ENCODE data around the gene DUSP23.

Gene DUSP23

DNA sequence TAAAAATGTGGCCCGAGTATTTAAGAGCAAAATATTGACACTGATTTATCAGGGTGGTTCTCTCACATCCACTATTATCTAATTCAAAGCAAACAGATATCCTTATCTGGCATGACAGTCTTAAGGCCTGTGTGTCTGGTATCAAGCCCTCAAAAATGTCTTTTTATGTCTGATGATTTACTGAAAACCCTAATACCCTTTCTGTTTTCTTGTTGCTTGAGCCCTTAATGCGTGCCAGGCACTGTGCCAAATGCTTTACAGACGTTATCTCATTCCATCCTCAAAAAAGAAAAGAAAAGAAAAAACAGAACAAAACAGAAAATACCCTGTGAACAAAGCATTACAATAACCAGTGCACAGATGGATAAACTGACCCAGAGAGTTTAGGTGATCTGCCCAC, 5.7 kb downstream of the DUSP23 start:
- DNase-seq (ENCODE audit: low spot score), result no peak

DNA sequence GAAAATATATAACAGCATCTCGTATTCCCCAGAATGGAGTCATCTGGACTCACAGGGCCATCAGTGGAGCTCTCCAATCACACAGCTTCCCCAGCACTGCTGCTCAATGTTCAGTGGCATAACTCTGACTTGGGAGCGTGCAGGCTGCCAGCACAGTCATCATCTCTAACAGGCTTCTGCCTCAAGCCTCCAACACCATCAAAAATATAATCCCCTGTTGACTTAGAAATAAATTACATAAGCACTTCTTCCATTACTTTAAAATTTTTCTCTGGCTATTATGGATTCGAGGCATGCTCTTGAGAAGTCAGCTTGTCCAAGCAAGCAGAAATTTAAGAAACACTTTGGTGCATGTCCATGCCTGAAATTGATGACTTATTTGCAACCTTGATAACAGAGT, 6.2 kb downstream of the DUSP23 start:
- no peak for DNase-seq (ENCODE audit: low spot score)

DNA sequence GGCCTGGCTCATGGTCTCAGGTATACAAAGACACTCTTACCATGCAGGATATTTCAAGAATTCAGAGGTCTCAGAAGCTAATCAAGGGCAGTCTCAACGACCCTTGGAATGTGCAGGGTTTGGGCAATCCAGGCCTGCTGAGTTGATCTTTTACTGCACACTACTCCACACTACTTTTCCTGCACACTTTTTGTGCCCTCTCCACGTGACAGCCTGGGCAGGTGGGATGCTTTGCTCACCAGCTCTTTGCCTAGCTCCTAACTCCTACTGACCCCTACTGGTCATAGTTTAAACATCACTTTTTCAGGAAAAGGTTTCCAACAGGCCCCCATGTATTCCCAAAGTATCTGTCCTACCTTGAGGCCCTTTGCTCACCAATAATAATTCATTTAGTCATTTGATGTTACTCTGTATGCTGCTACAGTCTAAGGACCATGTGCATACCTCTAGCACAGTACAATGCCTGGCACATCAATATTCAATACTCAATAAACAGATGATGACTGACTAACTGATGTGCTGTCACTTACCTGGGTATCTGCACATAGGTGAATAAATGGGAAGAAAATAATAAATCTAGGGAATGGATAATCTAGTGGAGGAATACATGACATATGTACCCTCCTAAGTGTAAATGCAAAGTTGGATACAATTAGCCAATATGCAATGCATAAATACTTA, 9.6 kb downstream of the DUSP23 start:
- no peak for DNase-seq (ENCODE audit: low spot score)

DNA sequence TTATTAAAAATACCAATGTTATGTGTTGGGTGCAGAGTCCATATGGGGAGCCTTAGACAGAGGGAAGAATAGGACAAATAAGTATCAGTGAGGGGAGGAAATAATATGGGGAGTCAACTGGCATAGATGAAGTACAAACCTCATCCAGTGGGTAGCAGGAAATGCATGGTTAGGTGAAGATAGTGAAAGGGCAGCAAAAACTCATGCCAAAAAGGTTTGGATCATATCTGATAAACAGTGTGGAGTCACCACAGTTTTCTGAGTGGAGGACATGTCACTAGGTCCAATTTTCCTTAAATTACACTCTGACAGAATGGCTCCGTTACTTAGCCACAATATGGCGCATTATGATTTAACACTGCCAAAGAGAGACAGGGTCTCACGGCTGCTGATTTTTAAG, 10.3 kb downstream of the DUSP23 start:
- DNase-seq (ENCODE audit: low spot score), result no peak

DNA sequence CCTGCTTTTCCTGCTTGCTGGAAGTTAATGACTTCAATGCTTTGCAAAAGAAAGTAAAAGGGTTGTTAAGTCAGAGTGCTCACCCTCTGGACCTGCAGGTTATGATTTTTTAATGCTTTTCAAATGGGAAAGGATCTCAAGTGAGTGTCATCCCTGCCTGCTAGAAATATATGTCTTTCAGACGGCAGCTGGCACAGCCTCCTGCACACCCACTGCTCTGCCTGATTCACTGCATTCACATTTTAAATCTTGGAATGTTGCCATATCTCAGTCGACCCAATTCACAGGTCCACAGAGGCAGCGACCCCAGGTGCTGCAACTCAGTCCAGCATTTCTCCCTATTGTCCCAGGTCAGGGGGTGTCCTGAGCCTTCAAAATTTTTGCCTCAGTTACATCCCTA, 10.7 kb downstream of the DUSP23 start:
- no peak for DNase-seq (ENCODE audit: low spot score)

DNA sequence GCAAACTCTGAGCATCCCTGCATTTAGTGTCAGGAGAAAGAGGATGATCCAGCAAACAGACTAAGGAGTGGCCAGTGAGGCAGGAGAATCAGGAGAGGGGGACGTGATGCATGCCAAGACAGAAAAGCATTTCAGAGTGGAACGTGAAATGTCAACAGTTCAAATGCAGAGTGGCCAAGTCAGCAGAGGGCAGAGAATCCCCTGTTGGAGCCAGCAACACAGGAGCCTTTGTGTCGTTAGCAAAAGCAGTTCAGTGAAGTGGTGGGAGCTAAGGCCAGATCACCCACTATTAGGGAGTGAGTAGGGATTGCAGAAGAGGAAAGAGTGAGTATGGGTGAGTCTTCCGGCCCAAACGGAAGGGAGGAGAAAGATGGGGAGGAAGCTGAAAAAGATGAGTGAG, 14.8 kb downstream of the DUSP23 start:
- DNase-seq (ENCODE audit: low spot score), result no peak

DNA sequence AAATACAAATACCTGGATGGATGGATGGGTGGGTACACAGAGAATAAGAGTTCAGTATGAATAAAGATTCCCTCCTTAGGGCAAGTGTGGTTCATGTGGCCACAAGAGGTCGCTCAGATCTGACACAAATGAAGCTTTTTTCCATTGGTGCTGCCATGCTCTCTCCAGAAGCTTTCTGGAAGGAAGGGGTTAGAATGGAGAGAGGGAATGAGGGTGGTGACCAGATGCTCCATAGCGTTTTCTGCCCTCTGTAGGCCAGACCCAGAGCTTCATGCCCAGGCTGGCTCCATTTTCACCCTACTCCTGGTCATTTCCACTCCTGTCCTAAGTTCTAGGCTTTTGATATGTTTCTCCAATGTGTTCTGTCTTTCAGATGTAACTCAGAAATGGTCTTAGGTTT, 18.1 kb downstream of the DUSP23 start:
- DNase-seq (ENCODE audit: low spot score), result peak; percentile 50

DNA sequence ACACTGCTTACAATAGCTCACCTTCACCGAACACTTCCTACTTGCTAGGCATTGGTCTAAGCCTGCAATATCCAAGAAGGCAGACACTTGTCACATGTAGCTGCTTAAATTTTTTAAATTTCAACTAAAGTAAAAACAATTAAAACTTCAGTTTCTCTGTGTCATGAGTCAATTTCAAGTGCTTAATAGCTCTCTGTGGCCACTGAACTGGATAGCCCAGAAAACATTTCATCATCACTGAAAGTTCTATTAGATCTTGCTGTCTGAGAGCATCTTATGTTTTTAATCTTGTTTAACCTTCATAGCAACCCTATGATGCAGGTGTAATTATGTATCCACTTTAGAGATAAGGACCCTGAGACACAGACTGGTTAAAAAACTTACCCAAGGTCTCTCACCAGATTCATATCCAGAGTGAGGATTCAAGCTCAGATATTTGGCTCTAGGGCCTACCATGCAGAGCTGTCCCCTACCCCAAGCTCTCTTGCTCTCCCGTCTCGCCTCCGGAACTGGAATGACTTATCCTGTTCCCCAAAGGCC, 18.8 kb downstream of the DUSP23 start:
- no peak for DNase-seq (ENCODE audit: low spot score)

DNA sequence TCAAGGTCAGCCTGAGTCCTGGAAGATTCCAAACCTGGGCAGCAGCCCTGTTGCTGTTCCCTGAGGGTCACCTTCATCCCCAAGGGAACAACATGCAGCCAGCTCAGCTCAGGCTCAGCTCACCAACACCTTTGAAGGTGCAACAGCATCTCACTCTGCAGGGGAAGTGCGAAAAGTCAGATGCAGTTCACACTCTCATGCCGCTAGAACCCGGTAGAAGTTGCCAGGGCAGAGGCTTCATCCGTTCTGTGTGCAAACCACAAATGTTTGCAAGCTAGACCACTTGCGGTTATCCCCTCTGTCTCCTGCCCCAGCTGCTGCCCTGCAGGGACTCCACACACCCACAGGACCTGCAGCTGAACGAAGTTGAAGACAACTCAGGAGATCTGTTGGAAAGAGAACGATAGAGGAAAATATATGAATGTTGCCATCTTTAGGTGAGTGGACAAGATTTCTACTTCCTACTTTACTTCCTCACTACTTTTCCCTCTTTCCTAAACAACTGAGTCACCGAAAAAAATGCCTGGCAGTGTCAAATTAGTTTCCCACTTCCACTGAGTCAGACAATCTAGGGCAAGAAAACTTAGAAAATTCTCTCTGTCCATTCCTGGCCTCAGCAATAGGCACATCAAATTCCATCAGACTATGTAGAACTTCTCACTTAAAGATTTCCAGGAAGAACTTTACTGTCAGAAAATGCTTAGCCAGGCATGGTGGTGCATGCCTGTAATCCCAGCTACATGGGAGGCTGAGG, 19.6 kb downstream of the DUSP23 start:
- no peak for DNase-seq (ENCODE audit: low spot score)

DNA sequence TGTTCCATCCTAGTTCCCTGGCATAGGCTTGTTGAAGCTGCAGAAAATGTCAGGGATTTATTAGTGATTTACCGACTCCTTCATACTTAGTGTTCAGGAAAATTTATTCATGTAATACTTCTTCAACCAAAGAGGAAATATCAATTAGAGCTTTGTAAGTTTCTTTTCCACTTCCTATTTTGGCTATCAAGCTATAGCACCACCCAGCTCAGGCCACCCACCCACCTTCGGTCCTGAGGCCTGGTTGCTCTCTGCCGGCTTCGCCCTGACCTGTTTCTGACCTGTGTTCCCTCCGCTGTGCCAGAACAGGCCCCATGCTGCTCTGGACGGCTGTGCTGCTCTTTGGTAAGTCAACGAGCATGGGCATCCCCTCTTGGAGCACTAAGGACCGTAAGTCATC, 21.3 kb downstream of the DUSP23 start, which contains the start of gene FCRL6:
Gene FCRL6 (plus strand): TSS at position 250 of the 400 bp plus-strand sequence. CDS start 65 bp downstream, at position 315.
- DNase-seq (ENCODE audit: low spot score), result no peak

DNA sequence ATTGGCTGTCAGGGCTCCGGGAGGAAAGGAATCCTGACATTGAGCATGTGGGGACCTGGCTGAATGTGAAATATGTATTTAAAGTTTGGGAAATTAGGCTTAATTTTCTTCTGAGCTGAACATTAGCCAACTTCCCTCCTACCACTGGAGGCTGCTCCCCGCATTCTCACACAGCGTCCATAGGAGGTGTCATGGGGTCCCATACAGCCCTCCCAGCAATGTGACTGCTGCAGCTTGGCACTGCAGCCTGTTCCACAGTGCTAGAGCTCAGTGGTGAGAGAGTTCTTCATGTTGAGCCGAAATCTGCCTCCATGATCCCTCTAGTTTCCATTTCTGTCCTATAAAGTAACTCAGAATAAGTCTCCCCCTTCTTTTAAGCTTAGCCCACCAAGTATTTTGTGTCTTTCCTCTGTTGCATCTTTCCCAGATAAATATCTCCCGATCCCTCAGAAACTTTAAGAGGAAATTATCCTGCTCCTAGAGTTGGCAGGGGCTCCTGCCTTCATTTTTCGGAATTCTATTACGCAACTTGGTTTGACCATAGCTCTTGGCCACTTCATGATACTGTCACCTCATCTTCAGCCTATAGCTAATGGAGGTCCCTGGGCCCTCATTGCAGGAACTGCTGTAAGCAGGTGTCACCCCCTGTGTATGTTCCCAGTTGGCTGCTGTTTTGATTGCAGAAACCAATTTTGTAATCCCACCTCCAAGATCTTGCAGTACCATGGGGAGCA, 23.4 kb downstream of the DUSP23 start:
- no peak for DNase-seq (ENCODE audit: low spot score)

DNA sequence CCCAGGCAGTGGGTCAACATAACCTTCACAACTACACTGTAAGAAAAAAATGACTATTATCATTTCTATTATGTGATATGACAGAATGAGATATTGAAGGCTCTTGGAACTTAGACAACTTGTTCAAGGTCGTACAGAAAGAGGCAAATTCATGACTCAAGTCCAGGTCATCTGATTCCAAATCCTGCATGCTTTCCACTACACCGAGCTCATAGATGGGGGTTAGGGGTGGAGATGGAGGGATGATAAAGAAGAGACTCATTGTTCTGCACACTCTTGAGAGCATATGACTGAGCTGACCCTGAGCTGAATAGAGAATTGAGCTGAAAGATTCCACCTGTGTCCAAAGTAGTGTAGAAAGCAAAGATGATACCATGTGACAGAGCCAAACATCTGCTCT, 24.2 kb downstream of the DUSP23 start:
- no peak for DNase-seq (ENCODE audit: low spot score)

DNA sequence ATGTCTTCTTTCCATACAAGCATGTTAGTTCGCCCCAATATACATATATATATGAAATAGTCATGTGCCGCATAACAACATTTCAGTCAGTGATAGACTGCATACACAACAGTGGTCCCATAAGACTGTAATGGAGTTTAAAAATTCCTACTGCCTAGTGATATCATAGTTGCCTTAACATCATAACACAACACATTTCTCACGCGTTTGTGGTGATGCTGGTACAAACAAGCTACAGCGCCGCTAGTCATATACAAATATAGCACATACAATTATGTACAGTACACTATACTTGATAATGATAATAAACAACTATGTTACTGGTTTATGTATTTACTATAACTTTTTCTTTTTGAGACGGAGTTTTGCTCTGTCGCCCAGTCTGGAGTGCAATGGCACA, 35.2 kb downstream of the DUSP23 start:
- DNase-seq (ENCODE audit: low spot score), result no peak

DNA sequence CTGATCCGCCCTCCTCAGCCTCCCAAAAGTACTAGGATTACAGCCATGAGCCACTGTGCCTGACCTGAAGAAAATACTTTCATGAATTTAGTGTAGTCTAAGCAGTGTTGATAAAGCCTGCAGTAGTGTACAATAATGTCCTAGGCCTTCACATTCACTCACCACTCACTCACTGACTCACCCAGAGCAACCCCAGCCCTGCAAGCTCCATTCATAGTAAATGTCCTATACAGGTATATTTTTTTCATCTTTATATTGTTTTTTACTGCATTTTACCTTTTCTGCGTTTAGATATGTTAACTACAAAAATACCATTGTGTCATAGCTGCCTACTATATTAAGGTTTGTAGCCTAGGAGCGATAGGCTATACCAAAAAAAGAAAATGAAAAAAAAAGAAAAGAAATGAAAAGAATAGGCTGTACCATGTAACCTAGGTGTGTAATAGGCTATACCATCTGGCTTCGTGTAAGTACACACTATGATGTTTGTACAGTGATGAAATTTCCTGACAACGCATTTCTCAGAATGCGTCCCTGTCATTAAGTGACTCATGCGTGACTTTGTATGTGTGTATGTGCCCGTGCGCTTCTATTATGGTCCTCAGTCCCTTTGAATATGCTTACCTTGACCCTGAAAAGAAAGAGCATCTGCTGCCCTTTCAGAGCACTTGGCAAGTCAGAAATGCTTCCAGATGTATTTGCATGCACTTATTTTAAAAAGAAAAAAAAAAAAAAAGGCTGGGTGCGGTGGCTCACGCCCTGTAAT, 36.7 kb downstream of the DUSP23 start:
- DNase-seq (ENCODE audit: low spot score), result no peak

DNA sequence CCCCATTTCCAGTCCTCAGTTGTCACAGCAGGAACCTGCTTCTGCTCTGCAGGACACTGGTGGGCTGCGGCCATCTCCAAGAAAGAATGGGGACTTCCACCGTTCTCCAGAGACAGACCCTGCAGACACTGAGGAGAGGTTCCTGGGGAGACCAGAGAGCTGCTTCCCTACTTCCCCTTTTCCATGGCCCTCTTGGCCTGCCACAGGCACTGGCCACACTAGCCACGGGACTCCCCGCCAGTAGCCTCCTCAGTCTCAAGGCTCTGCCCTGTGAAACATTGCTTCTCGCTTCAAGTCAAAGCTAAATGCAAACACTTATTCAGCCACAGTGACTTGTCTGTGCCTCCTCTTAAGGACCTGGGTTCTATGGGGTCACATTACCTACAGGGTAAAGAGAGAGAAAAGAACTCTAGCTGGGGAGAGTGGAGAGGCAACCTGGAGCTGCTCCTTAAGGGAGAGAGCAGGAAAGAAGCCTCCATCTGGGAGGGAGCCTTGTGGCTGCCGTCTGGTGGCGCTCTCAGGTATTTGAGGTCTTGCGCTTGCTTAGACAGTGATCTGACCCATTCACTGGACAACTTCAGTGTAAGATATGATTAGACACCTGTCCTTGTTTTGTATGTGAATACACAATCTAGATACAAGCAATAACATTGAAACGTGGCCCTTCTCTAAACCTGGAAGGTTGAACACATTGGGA, 40.6 kb downstream of the DUSP23 start:
- DNase-seq (ENCODE audit: low spot score), result no peak

DNA sequence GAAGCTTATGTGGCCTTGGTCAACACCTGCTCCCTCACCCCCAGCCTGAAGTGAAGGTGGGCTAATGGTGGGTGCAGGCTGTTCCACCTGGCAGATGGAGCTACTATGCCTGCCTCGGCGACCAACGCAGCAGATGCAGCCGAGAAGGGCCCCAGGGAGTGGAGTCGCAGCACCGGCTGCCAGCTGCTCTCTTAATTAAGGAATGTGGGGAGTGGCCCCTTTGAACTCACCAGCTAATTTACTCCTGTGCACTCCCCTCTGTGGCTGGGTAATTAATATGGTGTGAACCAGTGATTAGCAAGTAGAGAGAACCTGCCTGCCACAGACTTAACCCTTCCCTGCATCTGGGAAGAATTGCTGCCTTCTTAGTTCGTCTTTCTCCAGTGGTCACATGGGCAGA, 42.6 kb downstream of the DUSP23 start:
- no peak for DNase-seq (ENCODE audit: low spot score)

DNA sequence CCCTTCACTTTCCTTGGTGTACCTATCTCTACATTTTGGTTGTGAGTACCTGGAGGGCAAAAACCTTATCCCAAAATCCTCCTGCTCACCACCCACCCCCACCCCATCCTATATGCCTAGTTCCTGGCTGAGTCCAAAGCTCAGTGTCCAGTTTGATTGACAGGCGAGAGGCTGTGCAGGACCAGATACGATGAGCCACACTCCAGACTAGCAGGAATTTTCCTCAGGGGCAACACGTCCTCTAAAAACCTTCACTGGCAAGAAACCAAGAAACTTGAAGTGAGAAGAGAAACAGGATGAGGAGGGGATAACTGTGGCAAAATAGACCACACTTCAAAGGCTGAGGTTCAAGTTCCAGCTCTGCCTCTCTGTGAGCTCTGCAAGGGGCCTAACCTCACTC, 44.8 kb downstream of the DUSP23 start:
- no peak for DNase-seq (ENCODE audit: low spot score)

DNA sequence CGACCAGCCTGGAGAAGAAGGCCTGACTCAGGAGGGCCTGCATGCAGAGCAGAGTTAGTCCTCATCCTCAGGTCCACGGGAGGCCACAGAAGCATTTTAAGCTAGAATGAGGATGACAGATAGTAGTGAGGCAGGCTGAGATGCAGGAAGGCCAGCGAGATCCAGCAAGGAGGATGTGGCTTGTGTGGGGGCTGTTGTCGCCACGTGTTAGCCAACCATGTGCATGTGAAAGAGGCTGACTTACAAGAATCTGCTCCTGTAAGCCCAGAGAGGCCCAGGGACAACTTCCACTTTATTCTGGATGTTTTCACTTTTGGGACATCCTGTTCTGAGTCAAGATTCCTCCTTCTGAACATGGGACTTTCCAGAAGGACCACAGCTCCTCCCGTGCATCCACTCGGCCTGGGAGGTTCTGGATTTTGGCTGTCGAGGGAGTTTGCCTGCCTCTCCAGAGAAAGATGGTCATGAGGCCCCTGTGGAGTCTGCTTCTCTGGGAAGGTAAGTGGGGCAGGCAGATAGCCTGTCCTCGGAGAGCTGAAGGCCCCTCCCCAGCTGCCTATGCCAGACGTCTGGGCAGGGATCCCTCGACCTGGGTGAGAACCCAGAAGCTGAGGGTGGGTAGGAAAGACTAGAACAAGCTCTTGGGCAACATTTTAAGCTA, 45.8 kb downstream of the DUSP23 start, which contains the start of gene SLAMF8:
Gene SLAMF8 (plus strand): TSS at position 433 of the 661 bp plus-strand sequence. CDS start 26 bp downstream, at position 459.
- DNase-seq (ENCODE audit: low spot score), result peak; percentile 13

DNA sequence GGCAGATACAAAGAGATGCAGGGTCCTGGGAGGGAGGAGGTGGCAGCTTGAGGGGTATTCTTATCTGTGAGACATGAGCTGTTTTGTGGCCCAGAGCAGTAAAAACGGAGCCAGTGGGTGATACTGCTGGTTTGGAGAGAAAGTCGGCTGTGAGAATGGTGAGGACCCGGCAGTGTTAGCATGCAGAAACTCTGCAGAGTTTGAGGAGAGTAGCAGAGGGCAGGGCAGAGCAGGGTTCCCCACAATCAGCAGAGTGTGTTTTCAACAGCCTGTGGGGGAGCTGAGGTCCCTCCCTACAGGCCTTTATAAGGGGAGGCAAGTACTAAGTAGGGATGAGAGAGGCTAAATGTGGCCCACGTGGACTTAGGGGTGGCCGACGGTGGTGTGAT, 46.3 kb downstream of the DUSP23 start:
- DNase-seq (ENCODE audit: low spot score), result no peak

DNA sequence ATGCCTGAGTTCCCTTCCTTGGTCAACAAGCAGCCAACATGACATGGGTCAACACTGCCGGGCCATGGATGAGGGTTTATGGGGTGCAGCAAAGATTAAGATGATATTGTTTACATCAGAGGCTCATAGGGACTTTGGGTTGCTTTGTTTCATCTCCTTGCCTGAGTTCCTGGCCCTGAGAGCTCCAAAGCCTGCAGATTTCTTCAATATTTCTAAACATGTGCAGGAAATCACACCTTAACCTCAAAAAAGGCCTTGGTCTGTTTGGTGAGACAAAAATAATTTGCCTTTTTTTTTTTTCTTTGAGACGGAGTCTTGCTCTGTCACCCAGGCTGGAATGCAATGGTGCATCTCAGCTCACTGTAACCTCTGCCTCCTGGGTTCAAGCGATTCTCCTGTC, 46.8 kb downstream of the DUSP23 start:
- no peak for DNase-seq (ENCODE audit: low spot score)

DNA sequence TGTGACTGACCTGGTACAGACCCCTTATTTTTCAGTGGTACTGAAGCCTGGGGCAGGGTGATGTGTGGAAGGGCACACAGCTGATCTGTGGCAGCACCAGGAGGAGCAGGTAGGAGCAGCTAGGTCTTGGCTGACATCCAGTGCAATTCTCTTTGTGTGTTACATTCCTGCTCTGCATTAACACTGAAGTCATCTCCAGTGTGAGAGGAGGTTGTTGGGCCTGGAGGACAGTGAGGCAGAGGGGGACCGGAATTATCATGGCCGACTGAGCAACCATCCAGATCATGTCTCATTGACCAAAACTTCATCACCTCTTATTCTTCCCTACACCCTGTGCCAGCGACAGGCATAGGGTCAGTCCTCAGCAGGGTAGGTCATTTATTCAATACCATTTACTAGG, 47.4 kb downstream of the DUSP23 start:
- no peak for DNase-seq (ENCODE audit: low spot score)

Measured in putamen (tissue), 1 donor.